Measurements from ENCODE around the gene APP. TPM values are rescaled to one million over a fixed set of nuclear protein-coding genes. Genes with fewer than 3 reads are reported as not detected.

Gene APP
- total and polyA plus RNA-seq, 2 of the 13 experiments (the other 11 are each of a cell fraction or from before 2014, with no cell fraction given): 70.6 to 262 TPM

DNA sequence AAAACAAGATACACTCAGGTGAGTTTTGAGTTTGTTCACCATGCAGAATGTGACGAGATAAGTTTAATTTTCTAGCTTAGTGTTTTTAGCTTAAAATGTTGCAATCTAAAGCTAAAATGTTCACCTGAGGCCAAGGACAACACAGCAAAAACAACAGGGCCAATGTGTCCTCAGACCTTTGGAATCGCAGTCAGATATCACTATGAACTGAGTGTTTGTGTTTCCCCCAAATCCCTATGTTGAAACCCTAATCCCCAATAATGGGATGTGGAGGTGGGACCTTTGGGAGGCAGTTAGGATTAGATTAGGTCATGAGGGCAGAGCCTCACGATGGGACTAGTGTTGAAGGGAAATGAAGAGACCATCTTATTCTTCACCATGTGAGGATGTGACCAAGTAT, 291.4 kb downstream of the APP start (continued):
- no peak for TF ChIP-seq HINFP (CRISPR knock-in tag; IDR thresholded peaks at IDR 0.05; ENCODE audit: low read depth)
- no peak for TF ChIP-seq FOSL1 (CRISPR knock-in tag; IDR thresholded peaks at IDR 0.05; ENCODE audit: borderline replicate concordance)
- no peak for TF ChIP-seq SATB2 (CRISPR knock-in tag; IDR thresholded peaks at IDR 0.05)
- no peak for TF ChIP-seq HOXA9 (CRISPR knock-in tag; IDR thresholded peaks at IDR 0.05; ENCODE audit: borderline replicate concordance)
- no peak for TF ChIP-seq SMARCC2 (IDR thresholded peaks at IDR 0.05)
- TF ChIP-seq, protein P1, sequence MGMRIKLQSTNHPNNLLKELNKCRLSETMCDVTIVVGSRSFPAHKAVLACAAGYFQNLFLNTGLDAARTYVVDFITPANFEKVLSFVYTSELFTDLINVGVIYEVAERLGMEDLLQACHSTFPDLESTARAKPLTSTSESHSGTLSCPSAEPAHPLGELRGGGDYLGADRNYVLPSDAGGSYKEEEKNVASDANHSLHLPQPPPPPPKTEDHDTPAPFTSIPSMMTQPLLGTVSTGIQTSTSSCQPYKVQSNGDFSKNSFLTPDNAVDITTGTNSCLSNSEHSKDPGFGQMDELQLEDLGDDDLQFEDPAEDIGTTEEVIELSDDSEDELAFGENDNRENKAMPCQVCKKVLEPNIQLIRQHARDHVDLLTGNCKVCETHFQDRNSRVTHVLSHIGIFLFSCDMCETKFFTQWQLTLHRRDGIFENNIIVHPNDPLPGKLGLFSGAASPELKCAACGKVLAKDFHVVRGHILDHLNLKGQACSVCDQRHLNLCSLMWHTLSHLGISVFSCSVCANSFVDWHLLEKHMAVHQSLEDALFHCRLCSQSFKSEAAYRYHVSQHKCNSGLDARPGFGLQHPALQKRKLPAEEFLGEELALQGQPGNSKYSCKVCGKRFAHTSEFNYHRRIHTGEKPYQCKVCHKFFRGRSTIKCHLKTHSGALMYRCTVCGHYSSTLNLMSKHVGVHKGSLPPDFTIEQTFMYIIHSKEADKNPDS (CRISPR knock-in tag; IDR thresholded peaks at IDR 0.05): no peak
- TF ChIP-seq PRPF4 (IDR thresholded peaks at IDR 0.05; ENCODE audit: low read depth, low read length, poor library complexity, severe bottlenecking): no peak
- TF ChIP-seq ZNF607 (CRISPR knock-in tag; IDR thresholded peaks at IDR 0.05; ENCODE audit: borderline replicate concordance): no peak
- no peak for TF ChIP-seq ZNF382 (CRISPR knock-in tag; IDR thresholded peaks at IDR 0.05; ENCODE audit: borderline replicate concordance)
- no peak for TF ChIP-seq ZNF12 (CRISPR knock-in tag; IDR thresholded peaks at IDR 0.05)
- TF ChIP-seq ARNTL (CRISPR knock-in tag; IDR thresholded peaks at IDR 0.05): no peak
- no peak for TF ChIP-seq ATF3 (CRISPR knock-in tag; IDR thresholded peaks at IDR 0.05)
- no peak for TF ChIP-seq BHLHE40 (IDR thresholded peaks at IDR 0.05; ENCODE audit: low read length)
- no peak for TF ChIP-seq ZHX2 (IDR thresholded peaks at IDR 0.05; ENCODE audit: low read depth)
- TF ChIP-seq ZHX2 (CRISPR knock-in tag; IDR thresholded peaks at IDR 0.05; ENCODE audit: borderline replicate concordance): no peak
- TF ChIP-seq CENPX (CRISPR knock-in tag; IDR thresholded peaks at IDR 0.05): no peak
- TF ChIP-seq DRAP1 (CRISPR knock-in tag; IDR thresholded peaks at IDR 0.05): no peak
- TF ChIP-seq CENPBD1 (CRISPR knock-in tag; IDR thresholded peaks at IDR 0.05; ENCODE audit: borderline replicate concordance, low read depth): no peak
- no peak for TF ChIP-seq MEF2D (CRISPR knock-in tag; IDR thresholded peaks at IDR 0.05)
- TF ChIP-seq SOX13 (IDR thresholded peaks at IDR 0.05): no peak
- TF ChIP-seq SOX13 (CRISPR knock-in tag; conservative IDR thresholded peaks at IDR 0.05 in 1 of 2, IDR thresholded peaks at IDR 0.05 in 1 of 2): peak in 1 of 2 experiments; percentile 53; a peak in 2 of 4 replicates

All from HepG2 (cell line).